Measurements from ENCODE around the gene ENTPD8. TPM values are rescaled to one million over a fixed set of nuclear protein-coding genes. Genes with fewer than 3 reads are reported as not detected.

The ENTPD8 gene
- total RNA-seq, 2 experiments from 2014 or later, result not detected

DNA sequence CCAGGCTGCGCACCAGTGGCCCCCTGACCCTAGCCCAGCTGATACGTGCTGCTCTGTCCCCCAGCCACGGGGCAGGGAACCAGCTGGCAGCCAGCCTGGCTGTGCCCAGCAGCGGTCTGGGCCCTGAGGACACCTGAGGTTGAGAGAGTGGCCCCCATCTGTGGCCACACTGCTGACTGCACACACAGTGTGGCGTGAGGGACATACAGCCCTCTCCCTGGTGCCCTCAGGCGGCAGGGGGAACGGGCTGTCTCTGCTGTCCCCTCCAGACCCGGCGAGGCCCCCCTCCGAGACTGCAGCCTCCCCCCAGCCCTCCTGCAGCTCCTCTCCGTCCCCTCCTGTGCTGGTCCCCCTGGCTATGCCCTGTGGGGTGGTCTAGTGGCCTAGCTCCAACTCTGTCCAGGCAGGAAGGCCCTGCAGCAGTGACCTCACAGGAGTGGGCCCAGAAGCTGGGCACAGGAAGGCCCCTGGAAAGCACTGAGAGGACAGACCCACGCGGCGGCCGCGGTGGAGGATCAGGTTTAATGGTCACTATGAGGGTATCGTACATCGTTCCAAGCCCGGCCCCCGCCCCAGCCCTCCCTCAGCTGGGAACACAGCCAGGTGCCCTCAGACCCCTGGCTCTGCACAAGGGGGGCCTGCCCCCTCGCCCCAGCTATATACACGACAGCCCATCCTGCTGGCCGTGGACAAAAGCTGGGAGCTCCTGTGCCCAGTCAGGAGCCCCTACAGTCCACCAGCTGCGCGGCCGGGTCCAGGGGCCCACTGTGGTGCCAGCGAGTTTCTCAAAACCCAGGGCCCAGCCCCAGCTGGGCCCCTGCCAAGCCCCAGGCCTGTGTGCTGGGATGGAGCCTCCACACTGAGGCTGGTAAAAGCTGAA lies 6.8 kb upstream of the ENTPD8 start:
- POLR2A ChIA-PET, result interaction anchor here (1.4 kb wide), 1 partner anchor 15 kb away, joined by 6 read pairs; no protein-coding TSS in a partner anchor
- no peak for ATAC-seq (ENCODE audit: poor library complexity)
- intact Hi-C loops (cut with DNase I, micrococcal nuclease), result loop anchor here in 1 of 2 experiments (5.0 kb wide), 1 partner anchor 151 kb away; no protein-coding TSS in a partner anchor
- no peak overlapping the region for H3K4me3 Mint-ChIP-seq
- peak in 1 of 14 experiments; percentile 4 for DNase-seq
- peaks cover 32% of the 10 kb centered on the region for H3K4me1 Mint-ChIP-seq (ENCODE audit: low read depth)
- peaks cover 7% of the 10 kb centered on the region for H3K27me3 Mint-ChIP-seq
- Histone ChIP-seq H3K36me3 (ENCODE audit: insufficient read depth, low read length) (peaks cover 2% of the 10 kb centered on the region), H3K4me1 (ENCODE audit: insufficient read depth, low read length) (peaks cover 53% of the 10 kb centered on the region), H3K9me3 (ENCODE audit: control insufficient read depth in 1 of 2, insufficient read depth in 1 of 2, low read length in 2 of 2) (peaks cover 0 to 9% of the 10 kb centered on the region in 2 experiments), H3K4me3 (ENCODE audit: low read length) (no peak overlapping the region), H3K27me3 (ENCODE audit: control insufficient read depth in 1 of 2, insufficient read depth in 2 of 2, low read length in 2 of 2) (no peaks in the 10 kb centered on the region), H3K27ac (ENCODE audit: low read depth in 1 of 2, low read length in 2 of 2) (no peak overlapping the region)
- no peaks in the 10 kb centered on the region for H3K36me3 Mint-ChIP-seq (ENCODE audit: low read depth)
- CTCF ChIA-PET, result no interaction called here
- no peaks in the 10 kb centered on the region for H3K9me3 Mint-ChIP-seq
- no peak for TF ChIP-seq CTCF (IDR thresholded peaks at IDR 0.05)
- H3K27ac Mint-ChIP-seq, result peak overlapping the region; percentile 79

- POLR2A ChIA-PET, result interaction anchor here (1.4 kb wide), 1 partner anchor 16 kb away, joined by 6 read pairs; no protein-coding TSS in a partner anchor
- Histone ChIP-seq H3K27ac (ENCODE audit: low read depth in 1 of 2, low read length in 2 of 2) (no peak overlapping the region), H3K36me3 (ENCODE audit: insufficient read depth, low read length) (no peaks in the 10 kb centered on the region), H3K9me3 (ENCODE audit: control insufficient read depth in 1 of 2, insufficient read depth in 1 of 2, low read length in 2 of 2) (peaks cover 0 to 4% of the 10 kb centered on the region in 2 experiments), H3K27me3 (ENCODE audit: control insufficient read depth in 1 of 2, insufficient read depth in 2 of 2, low read length in 2 of 2) (peaks cover 0 to 2% of the 10 kb centered on the region in 2 experiments), H3K4me1 (ENCODE audit: insufficient read depth, low read length) (peaks cover 43% of the 10 kb centered on the region), H3K4me3 (ENCODE audit: low read length) (no peak overlapping the region)
- intact Hi-C loops (cut with DNase I, micrococcal nuclease), result loop anchor here in 1 of 2 experiments (5.0 kb wide), 1 partner anchor 150 kb away; no protein-coding TSS in a partner anchor
- Mint-ChIP-seq H3K27ac (peak overlapping the region; percentile 79), H3K9me3 (no peaks in the 10 kb centered on the region), H3K4me1 (ENCODE audit: low read depth) (peaks cover 29% of the 10 kb centered on the region), H3K27me3 (peaks cover 14% of the 10 kb centered on the region), H3K36me3 (ENCODE audit: low read depth) (no peaks in the 10 kb centered on the region), H3K4me3 (peak overlapping the region; percentile 9)
- peak in 3 of 14 experiments; percentile 8 to 56 (median 52) for DNase-seq
- CTCF ChIA-PET, result interaction anchor here (1.2 kb wide), 1 partner anchor 145 kb away, joined by 3 read pairs; the partner anchor contains the start of gene NRARP
- TF ChIP-seq CTCF (IDR thresholded peaks at IDR 0.05), result no peak
- no peak for ATAC-seq (ENCODE audit: poor library complexity)
Observed at GRCh38 chr9:137446851-137447471, 5.8 kb upstream of the ENTPD8 start.

- Histone ChIP-seq H3K4me3 (ENCODE audit: low read length) (no peak overlapping the region), H3K27me3 (ENCODE audit: control insufficient read depth in 1 of 2, insufficient read depth in 2 of 2, low read length in 2 of 2) (peaks cover 0 to 2% of the 10 kb centered on the region in 2 experiments), H3K4me1 (ENCODE audit: insufficient read depth, low read length) (peaks cover 42% of the 10 kb centered on the region), H3K27ac (ENCODE audit: low read depth in 1 of 2, low read length in 2 of 2) (no peak overlapping the region), H3K9me3 (ENCODE audit: control insufficient read depth in 1 of 2, insufficient read depth in 1 of 2, low read length in 2 of 2) (peaks cover 0 to 4% of the 10 kb centered on the region in 2 experiments), H3K36me3 (ENCODE audit: insufficient read depth, low read length) (no peaks in the 10 kb centered on the region)
- Mint-ChIP-seq H3K4me1 (ENCODE audit: low read depth) (peaks cover 31% of the 10 kb centered on the region), H3K27ac (no peak overlapping the region), H3K9me3 (no peaks in the 10 kb centered on the region), H3K36me3 (ENCODE audit: low read depth) (no peaks in the 10 kb centered on the region), H3K27me3 (peaks cover 17% of the 10 kb centered on the region), H3K4me3 (no peak overlapping the region)
- ATAC-seq (ENCODE audit: poor library complexity) (no peak), DNase-seq (peak in 2 of 14 experiments; percentile 4 to 25)
- CTCF ChIA-PET, result interaction anchor here (1.2 to 2.0 kb wide), 4 partner anchors 13 to 144 kb away, joined by 3 to 12 read pairs (median 4); partner anchors contain the start of genes EXD3, NOXA1, NRARP and NSMF
- intact Hi-C loops (cut with DNase I, micrococcal nuclease), result loop anchor here in 1 of 2 experiments (1.0 to 5.0 kb wide), 2 partner anchors 23 to 149 kb away; partner anchors contain the start of genes EXD3 and NOXA1
- TF ChIP-seq CTCF (IDR thresholded peaks at IDR 0.05), result no peak
- POLR2A ChIA-PET, result interaction anchor here (1.4 kb wide), 1 partner anchor 13 kb away, joined by 5 read pairs; the partner anchor contains the start of gene NSMF
Observed at GRCh38 chr9:137445930-137446431, 4.8 kb upstream of the ENTPD8 start.

Data from CD4-positive, alpha-beta T cell (primary cell).